ENCODE measurements around the gene CABLES2. TPM values are rescaled to one million over a fixed set of nuclear protein-coding genes. Genes with fewer than 3 reads are reported as not detected.

CABLES2 gene
- total and polyA plus RNA-seq, 9 of the 15 experiments (the other 6 are each of a cell fraction or from before 2014, with no cell fraction given) = 0.46 to 4.2 (median 1.6) TPM

DNA sequence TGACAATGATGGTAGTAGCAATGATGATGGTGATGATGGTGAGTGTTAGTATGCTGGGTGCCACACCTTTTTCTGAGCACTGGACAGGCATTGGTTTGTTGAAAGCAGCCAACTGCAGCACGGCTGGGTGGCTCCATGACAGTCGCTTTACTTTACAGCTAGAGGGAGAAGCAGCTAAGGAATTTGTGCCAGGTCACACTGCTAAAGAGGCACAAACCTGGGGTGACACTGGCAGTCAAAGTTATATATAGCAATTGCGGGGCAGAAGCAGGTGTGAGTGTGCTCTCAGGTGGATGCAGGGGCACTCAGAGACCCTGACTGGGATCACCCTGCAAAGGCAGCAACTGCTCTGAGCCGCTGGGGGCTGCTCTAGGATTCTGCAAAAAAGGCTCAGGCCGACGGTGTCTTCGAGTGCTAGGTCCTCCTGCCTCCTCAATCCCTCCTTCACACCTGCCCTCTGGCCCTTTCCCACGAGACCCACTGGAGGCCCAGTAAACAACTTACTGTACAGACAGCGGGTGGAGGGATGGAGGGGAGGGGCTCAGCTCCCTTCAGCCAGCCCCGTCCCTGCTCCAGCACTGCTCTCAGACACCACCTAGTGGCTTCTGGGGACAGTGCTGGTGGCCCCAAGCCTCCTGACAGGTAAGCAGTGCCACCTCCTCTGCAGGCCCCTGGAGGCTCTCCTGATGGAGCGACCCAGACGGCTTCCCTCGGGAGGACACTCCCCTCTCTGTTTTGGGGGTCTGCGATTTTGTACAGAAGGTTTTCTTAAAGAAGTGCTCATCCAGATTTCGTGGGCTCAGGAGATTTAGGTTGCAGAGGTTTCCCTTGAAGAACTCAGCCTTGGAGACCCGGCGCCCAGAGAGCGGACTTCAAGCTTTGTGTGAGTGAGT lies 24.5 kb downstream of the CABLES2 start (continued):
- TF ChIP-seq, protein P1, sequence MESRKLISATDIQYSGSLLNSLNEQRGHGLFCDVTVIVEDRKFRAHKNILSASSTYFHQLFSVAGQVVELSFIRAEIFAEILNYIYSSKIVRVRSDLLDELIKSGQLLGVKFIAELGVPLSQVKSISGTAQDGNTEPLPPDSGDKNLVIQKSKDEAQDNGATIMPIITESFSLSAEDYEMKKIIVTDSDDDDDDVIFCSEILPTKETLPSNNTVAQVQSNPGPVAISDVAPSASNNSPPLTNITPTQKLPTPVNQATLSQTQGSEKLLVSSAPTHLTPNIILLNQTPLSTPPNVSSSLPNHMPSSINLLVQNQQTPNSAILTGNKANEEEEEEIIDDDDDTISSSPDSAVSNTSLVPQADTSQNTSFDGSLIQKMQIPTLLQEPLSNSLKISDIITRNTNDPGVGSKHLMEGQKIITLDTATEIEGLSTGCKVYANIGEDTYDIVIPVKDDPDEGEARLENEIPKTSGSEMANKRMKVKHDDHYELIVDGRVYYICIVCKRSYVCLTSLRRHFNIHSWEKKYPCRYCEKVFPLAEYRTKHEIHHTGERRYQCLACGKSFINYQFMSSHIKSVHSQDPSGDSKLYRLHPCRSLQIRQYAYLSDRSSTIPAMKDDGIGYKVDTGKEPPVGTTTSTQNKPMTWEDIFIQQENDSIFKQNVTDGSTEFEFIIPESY (CRISPR knock-in tag; IDR thresholded peaks at IDR 0.05) = 0 out of 2 replicates have a peak, but pooled peaks have one; percentile 63
- no peak for TF ChIP-seq RBM15 (IDR thresholded peaks at IDR 0.05; ENCODE audit: insufficient read depth, low read length)
- TF ChIP-seq HSF4 (CRISPR knock-in tag; IDR thresholded peaks at IDR 0.05; ENCODE audit: borderline replicate concordance) = no peak
- TF ChIP-seq FOXJ3 (CRISPR knock-in tag; IDR thresholded peaks at IDR 0.05) = no peak

DNA sequence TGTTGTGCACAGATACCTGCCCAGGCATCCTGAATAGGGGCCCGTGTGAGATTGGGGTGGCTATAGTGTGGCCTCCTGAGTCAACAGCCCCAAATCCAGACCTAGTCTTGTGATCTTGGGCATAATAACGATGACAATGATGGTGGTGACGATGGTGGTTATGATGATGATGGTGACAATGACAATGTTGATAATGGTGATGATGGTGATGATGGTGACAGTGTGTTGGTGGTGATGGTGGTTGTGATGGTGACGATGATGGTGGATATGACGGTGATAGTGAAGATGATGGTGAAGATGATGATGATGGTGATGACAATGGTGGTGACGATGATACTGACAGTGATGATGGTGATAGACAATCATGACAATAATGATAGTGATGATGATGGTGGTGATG lies 25.2 kb downstream of the CABLES2 start:
- Histone ChIP-seq H3K27ac (ENCODE audit: extremely low read depth, low read depth, low read length) (no peak overlapping the region; the same call in 2 of the 3 replicates), H3K79me2 (ENCODE audit: control insufficient read depth, insufficient read depth, low read length) (peaks cover 29% of the 10 kb centered on the region), H3K27me3 (ENCODE audit: control insufficient read depth in 2 of 2, insufficient read depth in 2 of 2, low read length in 2 of 2) (no peaks in the 10 kb centered on the region), H3K9ac (ENCODE audit: insufficient read depth in 1 of 2, low read depth in 2 of 2, low read length in 2 of 2) (0 out of 4 replicates have a peak overlapping the region, but pooled peaks of 1 of the 2 experiments have one; percentile 69), H3K36me3 (ENCODE audit: control insufficient read depth, insufficient read depth, low read length) (peaks cover 28% of the 10 kb centered on the region), H3K4me1 (replicated peaks in 1 of 2; ENCODE audit: control insufficient read depth in 2 of 2, insufficient read depth in 2 of 2, low read length in 2 of 2) (peaks cover 2 to 44% of the 10 kb centered on the region in 2 experiments; a peak in 3 of 5 replicates), H2AFZ (ENCODE audit: low read depth, low read length) (no peak overlapping the region), H3K4me2 (ENCODE audit: insufficient read depth, low read length) (no peak overlapping the region), H4K20me1 (replicated peaks; ENCODE audit: control insufficient read depth, insufficient read depth, low read length) (0 out of 2 replicates have a peak, but pooled peaks cover 3% of the 10 kb centered on the region), H3K9me3 (replicated peaks; ENCODE audit: control insufficient read depth, insufficient read depth, low read depth, low read length) (peaks cover 2% of the 10 kb centered on the region; the same call in 1 of the 2 replicates), H3K9me1 (ENCODE audit: control insufficient read depth, insufficient read depth, low read length) (no peaks in the 10 kb centered on the region), H3K4me3 (no peak overlapping the region)
- intact Hi-C loops (cut with micrococcal nuclease) (loop anchor here (1.0 to 10.0 kb wide), 2 partner anchors 80 to 237 kb away; partner anchors contain the start of genes ADRM1, PSMA7 and SS18L1), in situ Hi-C loops (cut with MboI) (no loop called here)
- ChIA-PET POLR2A (interaction anchor here (1.3 to 1.4 kb wide), 2 partner anchors 11 to 14 kb away, joined by 3 to 8 read pairs; no protein-coding TSS in a partner anchor), CTCF (ENCODE audit: low intra/inter-chr PET ratio) (interaction anchor here (0.6 to 1.9 kb wide), 2 partner anchors 80 to 84 kb away, joined by 3 to 14 read pairs; partner anchors contain the start of gene ADRM1)
- DNase-seq (ENCODE audit: extremely low read depth in 1 of 4, low spot score in 3 of 4) (no peak), ATAC-seq (no peak), FAIRE-seq (peak; percentile 70)
- 80% methylated on average over 6 of the region's 6 CpGs for WGBS (ENCODE audit: insufficient coverage, low coverage, missing lambda C conversion rate)
- TF ChIP-seq EHMT2 (IDR thresholded peaks at IDR 0.05) (peak; percentile 15; the same call in 1 of the 2 replicates), POLR2A (conservative IDR thresholded peaks at IDR 0.05) (0 out of 2 replicates have a peak, but pooled peaks have one; percentile 36), HDAC1 (IDR thresholded peaks at IDR 0.05) (peak in 1 of 2 experiments; percentile 24; a peak in 1 of 4 replicates), ZNF174 (CRISPR knock-in tag; IDR thresholded peaks at IDR 0.05) (no peak)
- BruUV-seq (replicated peaks) = no TSS peak

Data from K562 (cell line).